GM18858 (cell line): Measurements from ENCODE around the gene TMEM53.

ENCODE experiments used
- ATAC-seq: cut with Tn5 transposase; IDR thresholded peaks from one replicate; pipeline ENCODE4 v1.9.1; 2021; ENCODE audit not compliant: unreplicated experiment

The TMEM53 gene

DNA sequence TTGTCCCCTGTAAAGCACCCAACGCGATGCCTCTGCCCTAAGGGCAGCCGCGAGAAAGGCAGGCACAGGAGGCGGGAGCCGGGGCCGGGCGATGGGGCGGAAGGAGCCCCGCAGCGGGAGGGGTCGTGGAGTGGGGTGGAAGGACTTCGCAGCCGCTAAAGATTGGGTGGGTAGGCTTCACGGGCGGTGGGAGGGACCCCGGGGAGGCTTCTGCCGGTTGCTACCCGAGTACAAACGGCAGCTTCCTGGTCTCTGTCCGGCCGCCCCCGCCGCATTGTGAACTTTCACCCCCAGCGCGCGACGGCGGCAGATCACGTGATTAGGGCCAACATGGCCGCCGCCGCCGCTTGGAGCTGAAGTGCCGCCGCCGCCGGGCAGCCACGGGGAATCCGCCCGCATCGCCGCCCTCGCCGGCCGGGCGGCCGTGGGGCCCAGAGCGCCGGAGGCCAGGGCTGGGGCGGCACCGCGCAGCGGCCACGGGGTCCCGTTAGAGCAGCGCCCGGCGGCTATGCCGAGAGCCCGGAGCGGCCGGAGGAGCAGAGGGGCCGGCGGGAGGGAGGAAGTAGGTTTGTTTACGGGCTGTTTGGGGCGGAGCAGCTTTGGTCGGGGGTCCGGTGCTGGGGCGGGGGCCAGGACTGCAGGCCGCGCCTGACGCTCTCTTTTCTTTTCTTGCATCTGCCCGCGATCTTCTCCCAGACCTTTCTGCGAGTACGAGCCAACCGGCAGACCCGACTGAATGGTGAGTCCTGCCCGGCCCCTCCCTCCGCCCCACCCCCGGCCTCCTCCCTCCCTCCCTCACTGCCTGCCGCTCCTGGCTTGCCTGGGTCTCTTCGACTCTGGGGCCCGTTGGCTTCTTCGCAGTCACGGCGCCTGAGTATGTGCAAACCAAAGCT lies 42.4 kb downstream of the TMEM53 start:
- ATAC-seq, result no peak

DNA sequence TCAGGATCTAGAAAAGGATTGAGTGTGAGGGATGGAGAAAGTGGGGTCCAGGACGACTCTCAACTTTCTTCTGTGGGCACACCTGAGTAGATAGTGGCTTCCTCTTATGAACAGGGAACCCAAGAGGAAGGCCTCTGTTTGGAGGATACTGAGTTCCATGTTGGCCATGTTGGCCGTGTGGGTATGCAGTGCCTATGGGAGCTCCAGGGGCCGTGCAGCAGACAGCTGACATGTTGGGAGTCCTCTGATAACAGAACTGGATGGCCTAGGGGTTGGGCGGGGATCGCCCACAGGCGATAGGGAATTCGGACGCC lies 43.0 kb downstream of the TMEM53 start:
- ATAC-seq, result no peak

DNA sequence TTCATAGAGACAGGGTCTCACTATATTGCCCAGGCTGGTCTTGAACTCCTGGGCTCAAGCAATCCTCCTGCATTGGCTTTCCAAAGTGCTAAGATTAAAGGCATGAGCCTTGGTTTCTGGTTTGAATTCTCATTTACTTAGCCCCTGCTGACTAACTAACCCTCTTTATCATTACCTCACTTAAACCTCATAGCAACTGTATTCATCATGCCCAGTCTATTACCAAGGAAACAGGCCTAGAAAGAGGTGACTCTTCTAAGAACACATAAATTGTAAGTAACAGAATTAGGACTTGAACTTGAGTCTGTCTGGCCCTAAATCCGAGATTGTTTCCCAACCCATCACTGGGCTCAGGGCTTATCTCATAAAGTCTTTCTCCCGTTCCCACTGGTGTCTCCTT lies 44.2 kb downstream of the TMEM53 start:
- ATAC-seq, result no peak

DNA sequence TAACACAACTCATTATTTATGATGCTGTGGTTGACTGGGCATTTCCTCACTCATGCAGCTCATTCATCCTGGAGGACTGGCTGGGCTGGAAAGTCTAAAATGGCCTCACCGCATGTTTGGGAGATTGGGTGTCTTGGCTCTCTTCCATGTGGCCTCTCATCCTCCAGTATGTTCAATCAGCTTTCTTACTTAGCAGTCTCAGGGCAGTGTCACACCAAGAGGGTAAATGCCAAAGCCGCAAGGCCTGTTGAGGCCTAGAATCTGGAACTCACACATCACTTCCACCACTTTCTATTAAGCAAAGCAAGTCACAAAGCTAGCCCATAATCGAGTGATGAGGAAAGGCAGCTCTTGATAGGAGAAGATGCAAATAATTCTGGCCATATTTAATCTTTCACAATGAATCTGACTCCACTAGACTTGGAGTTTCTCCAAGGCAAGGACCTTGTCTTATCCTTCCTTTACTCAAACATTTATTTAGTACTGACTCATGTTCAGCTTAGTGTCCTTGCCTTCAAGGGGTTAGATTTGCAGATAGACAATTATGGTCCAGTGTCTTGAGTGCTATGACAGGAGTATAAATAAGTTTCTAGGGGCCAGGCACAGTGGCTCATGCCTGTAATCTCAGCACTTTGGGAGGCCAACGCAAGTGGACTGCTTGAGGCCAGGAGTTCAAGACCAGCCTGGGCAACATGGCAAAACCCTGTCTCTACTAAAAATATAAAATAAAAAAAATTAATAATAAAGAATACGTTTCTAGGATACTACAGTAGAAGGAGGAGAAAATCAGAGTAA lies 45.1 kb downstream of the TMEM53 start:
- no peak for ATAC-seq

DNA sequence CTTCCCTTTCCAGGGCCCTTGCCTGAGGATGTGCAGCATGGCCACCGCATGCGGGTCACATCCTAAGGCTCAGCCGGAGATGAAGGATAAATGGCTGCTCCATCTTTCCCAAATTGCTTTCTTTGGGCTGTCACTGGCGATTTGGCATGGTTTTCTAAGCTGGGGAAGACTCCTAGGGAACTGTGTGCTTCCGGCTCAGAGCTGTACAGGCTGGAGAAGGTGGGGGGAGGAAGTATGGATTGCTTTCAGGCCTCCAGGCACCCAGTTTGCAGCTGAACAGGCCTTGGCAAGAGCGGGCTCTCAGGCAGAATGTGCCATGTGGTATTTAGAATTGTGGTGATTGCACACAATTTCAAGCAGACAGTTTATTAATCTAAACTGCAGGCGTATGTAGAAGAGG lies 48.9 kb downstream of the TMEM53 start:
- ATAC-seq, result no peak

DNA sequence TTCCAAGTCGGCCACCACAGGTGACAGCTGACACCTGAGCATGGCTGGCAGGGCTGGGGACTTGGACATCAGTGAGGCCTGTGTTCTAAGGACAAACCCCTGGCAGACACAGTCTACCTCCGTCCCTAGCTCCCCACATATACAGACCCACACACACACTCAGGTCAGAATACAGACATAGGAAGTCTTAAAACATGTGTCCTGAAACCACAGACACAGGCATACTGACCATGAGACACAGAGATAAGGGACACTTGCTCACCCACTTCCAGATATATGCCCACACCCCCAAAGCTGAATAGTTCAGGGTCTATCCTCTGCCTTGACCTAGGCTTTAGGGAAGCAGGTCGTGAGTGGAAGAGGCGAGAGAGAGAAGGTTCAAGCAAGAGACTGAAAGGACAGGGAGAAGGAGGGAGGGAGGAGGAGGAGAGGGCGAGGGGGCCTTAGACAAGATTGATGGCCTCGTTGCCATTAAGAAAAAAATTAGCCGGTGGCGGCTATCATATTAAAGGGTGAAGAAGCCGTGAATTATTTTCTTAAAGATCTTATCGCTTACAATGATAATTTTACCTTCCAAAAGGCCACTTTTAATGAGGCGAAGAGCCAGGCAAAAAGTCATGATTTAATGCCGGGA lies 49.9 kb downstream of the TMEM53 start:
- ATAC-seq, result no peak

DNA sequence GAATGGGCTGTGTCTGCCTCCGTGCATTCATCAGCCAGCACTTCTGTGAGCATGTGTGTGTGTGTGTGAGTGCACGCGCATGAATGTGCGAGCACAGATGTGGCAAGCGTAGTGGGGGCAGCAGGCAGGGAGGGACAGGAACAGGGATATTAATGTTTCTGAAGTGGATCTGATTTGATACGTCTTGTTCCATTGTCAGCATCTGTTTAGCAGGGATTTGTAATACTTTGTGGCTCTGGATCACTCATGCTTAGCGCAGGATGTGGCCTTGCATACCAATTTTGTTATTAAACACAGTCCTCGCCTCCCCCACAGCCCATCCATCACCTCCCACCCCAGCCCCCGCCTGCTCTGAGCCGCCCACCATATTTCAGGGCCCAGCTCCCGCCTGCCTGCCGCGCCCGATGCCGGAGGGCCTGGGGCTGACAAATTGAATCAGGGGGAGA lies 52.4 kb downstream of the TMEM53 start:
- ATAC-seq, result no peak

DNA sequence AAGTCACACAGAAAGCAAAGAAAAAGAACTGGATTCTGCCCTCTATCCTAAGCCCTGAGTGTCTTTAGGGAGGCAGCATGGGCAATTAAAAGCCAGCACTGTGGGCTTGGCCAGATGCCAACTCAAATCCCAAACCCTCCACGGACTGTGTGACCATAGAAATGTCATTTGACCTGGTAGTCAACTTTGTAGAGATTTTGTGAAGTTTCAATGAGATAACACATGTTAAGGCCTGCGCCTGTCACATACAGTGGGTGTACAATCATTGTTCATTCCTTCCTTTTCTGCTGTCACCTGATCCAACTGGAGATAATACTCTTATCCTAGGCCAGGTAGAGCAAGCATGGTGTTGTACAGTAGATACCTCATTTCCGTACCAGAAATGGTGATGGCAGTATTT lies 54.2 kb downstream of the TMEM53 start:
- ATAC-seq, result no peak

DNA sequence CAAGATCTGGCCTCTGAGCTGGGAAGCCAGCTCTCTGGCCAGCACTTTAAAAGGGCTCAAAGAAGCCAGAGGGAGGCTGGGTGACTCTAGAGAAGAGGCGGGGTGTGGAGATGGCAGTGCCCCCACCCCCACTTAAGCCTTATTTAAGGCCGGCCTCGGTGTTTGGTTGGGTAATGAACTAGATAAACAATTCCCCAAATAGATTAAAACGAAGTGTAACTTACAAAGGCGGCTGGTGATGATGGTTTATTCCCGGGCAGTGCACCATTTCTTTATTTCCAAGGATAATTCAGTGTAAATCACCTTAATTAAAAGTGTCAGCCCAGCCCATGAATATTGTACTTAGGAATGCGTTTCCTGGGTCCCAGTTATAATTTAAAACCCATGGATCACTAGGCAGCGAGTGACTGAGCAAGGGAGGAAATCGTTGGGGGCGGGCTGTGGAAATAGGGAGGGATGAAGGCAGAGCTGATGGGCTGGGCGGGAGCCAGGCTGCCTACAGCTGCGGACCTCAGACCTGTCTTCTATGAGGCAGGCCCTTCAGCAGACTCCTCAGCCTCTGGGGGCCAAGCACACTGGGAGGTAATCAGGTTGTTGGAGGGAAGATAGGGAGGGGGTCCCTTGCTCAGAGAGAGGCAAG lies 54.9 kb downstream of the TMEM53 start:
- no peak for ATAC-seq

DNA sequence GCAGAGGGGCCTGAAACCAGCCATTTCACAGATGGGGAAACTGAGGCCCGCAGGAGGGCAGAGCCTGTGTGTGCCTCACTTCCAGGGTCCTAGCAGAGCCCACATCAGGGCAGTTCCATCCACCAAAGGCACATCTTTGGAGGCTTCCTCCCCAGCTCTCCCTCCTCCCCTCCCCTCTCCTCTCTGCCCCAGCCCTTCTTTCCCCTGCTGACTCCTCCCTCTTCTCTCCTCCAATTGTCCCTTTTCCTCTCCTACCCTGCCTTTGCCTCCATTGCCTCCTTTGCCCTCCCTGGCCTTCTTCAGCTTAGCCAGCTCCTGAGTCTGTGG lies 56.6 kb downstream of the TMEM53 start:
- no peak for ATAC-seq

DNA sequence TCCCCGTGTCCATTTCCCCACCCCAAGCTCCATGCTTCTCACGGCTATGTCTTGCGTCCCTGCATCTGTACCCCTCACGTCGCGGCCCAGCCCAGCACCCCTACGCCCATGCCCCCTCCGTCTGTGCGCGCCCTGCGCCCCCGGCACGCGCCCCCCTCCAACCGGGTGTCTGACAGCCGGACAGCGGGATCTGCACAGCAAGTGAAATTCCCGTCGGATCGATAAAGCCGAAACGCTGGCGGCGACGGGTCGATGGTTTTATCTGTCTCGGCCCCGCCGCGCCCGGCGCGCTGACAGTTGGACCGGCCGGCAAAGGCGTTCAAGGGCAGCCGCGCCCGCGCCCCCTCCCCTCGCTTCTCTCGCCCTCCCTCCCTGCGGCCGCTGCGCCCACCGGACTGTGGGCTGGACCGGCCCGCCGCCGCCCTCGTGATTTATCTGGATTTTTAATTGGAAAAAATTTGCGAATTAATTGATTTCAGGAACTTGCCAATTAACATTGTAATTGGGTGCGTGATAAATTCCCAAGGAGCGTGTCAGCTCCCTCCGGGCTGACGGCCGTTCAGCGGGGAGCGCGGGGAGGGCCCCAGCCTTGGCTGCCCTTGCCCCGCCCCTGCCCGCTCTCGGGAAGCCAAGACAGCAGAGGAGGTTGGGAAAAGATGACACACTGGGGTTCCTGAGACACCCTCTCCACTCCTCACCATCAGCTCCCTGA lies 57.1 kb downstream of the TMEM53 start:
- ATAC-seq, result no peak

DNA sequence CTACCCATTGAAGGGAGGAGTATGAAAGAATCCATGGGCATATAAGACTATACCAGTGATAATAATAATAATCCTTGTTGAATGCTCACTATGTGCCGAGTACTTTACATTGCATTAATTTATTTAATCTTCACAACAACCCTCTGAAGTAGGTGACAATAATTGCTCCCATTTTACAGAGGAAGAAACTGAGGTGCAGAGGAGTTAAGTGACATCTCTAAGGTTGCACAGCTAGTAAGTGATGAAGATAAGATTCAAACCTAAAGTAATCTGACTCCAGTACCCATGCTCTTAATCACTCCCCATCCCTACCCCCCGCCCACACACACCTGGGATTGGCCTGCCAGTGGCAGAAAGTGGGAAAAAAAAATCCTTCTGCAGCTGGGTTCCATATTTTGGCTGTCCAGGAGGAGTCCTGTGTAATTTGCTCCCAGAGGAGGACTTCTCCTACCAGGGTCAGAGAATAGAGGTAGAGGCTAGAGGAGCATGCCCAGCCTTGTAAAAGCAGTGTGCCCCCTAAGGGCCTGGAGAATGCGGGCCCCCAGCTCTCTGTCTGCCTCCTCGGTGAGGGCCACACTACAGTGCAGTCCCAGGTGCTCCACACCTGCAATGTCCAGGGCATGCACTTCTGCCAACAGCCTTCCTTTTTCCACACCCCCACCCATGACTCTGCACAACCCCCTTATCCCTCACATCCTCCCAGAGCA lies 57.8 kb downstream of the TMEM53 start:
- ATAC-seq, result no peak

DNA sequence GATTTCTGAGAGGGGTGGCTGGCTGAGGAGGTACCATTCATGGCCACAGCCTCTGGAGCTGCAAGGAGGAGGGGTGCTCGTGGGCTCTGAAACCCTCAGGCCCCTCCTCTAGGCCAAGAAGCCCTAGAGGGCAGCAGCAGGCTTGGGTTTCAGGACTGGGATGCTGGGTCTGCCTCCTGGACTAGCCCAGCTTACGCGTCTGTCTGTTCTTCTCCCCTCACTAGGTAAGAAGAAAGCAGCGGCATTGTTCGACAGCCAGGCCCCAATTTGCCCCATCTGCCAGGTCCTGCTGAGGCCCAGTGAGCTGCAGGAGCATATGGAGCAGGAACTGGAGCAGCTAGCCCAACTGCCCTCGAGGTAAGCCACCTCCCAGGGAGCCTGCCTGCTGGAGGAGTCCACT lies 60.3 kb downstream of the TMEM53 start:
- ATAC-seq, result no peak

DNA sequence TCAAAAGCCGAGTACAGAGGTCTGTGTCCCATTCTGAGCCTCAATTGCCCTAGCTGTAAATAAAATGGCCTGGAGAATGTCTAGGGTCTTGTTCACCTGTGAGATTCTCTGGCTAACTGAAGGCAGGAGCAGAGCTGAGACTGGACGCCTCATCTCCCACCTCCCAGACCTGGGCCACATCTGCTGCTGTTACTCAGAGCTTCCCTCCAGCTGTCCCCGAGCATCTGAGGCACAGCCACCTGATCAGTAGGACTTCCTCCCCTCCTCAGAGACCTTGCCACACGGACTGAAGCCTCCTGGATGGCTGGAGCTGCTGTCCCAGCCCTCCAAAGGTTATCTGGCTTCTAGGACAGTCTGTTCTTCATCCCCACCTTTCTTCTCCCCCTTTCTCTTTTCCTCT lies 62.4 kb downstream of the TMEM53 start:
- ATAC-seq, result no peak

DNA sequence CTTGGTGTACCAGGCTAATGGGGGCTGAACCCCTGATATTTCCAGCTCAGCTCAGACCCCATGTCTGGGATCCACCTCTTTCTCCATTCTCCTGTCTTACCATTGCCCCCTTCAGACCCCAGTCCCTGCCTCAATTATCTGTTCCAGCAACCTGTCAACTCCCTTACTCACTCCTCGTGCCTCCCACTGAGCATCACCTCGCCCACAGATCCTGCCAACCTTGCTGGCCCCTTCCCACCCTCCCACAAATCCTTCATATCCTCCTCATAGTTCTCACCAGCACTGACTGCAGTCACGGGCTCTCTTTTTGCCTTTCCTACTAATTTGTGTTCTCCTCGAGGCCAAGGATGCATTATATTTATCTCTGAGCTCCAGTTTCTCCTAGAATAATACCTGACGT lies 62.9 kb downstream of the TMEM53 start:
- ATAC-seq, result no peak

DNA sequence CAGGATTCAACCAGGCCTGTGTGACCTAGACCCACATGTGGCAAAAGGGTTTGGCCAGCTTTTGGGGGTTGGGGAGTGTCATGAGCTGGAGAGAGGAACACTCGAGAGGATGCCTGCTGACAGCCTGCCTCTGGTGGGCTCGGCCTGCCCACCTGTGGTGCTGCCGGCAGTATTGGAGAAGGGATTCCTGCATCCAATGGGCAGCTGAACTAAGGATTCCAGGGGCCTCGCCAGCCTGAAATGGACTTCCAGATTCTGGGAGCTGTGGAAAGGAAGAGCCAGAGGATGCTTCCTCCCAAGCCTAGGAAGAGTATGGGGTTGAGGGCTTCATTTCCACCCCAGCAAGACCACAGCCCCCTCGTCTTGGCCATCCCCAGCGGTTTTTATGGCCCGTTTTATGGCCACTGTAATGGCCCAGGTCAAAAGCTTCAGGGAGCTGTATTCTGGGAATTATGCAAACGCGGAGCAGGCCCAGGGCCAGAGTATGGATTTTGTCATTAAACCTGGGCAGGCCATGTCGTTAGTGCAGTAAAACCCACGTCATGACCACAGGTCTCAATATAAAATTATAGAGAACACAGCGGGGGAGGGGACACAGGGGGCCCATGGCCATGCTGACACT lies 63.6 kb downstream of the TMEM53 start:
- no peak for ATAC-seq

DNA sequence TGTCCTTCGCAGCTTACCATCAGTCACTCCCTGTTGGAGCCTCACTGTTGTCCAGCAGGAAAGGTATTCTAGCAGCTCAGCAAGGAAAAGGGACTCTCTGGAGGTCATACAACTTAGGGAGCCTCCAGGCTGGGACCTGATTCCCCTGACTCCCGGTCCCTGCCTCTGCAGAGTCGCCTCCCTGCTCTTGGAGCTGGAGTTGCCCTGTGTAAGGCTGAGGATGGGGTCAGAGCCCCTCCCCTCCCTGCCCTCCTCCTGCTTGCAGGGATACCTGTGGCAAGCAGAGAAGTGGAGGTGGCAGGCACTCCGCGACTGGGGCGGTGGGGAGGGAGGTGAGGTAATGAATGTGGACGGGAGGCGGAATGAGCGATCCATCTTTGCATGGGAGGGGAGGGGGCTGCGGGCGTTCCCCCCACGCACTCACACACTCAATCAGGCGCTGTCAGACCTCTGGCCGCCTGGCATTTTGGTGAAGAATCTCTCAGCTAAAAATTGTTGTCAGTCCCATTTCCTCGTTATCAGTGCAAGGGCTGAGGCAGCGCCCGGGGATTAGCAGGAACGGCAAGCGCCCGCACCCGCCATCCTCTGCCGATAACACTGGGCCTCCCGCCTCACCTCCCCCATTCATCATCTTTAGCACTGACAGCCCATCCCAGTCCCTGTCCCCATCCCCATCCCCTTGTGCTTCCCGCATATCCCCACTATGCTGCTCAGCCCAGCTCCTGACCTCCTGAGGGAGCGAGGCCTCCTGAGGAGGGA lies 64.3 kb downstream of the TMEM53 start:
- ATAC-seq, result no peak

DNA sequence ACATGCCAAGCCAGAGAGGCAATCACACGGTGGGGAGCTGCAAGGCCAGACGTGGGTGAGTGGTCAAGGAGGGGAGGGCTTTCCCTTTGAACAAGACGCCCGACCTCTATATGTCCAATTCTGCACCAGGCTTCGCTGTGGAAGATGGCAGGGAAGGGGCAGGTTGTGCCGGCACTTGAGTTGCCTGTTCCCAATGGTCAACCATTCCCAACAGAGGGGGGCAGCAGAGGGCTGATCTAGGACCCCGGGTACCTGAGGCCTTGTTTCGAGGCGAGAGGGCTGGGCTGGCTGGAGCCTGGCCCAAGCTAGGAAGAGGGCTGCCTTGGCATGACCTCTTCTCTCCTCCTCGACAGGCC lies 64.9 kb downstream of the TMEM53 start:
- no peak for ATAC-seq

DNA sequence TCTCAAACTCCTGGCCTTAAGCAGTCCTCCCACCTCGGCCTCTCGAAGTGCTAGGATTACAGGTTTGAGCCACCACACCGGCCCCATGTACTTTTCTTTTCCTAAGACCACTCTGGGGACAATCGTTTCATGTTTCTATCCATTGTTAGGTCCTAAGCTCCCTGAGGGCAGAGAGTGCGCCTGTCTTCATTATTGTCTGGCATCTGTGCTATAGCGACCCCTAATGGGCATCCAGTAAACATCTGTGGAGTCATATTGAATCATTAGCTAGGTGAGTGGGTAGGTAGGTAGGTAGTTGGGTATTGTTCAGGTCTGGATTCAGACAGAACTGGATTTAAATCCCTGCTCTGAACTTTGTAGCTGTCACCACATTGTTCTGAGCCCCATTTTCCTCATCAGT lies 66.1 kb downstream of the TMEM53 start:
- ATAC-seq, result no peak
